Measurements from ENCODE around the gene SLC3A2. TPM values are rescaled to one million over a fixed set of nuclear protein-coding genes. Genes with fewer than 3 reads are reported as not detected.

SLC3A2 gene
- total and polyA plus RNA-seq, 2 of the 13 experiments (the other 11 are each of a cell fraction or from before 2014, with no cell fraction given), result 213 to 226 TPM

DNA sequence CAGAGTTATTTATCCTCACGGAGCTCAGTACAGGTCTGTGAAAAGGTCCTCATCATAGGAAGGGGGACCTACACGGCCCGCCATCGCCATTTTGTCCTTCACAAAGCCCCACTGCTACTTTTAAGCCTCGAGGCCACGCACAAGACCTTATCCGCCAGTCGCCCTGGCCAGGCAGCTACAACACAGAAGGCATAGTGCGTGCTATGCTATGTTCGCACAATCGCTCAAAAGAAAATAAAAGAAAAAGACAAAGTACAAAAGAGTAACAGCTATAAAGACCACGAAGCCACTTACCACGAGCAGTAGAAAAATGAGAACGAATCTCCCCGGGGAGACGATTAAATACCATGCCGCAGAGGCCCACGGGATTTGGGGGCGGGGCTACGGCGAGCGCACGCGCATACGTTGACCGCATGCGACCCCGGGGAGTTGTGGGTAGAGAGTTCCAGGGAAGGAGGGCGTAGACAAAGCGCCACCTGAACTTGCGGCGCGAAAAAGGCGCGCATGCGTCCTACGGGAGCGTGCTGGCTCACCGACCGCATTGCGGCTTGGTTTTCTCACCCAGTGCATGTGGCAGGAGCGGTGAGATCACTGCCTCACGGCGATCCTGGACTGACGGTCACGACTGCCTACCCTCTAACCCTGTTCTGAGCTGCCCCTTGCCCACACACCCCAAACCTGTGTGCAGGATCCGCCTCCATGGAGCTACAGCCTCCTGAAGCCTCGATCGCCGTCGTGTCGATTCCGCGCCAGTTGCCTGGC, 24.9 kb upstream of the SLC3A2 start (continued):
- TF ChIP-seq ASH2L (IDR thresholded peaks at IDR 0.05; ENCODE audit: insufficient read length, low read depth, low read length) (peak; percentile 76), TCF7 (IDR thresholded peaks at IDR 0.05; ENCODE audit: low read depth) (no peak), KDM6A (CRISPR knock-in tag; IDR thresholded peaks at IDR 0.05; ENCODE audit: low read depth) (0 out of 2 replicates have a peak, but pooled peaks have one; percentile 18), HMG20A (CRISPR knock-in tag; IDR thresholded peaks at IDR 0.05; ENCODE audit: borderline replicate concordance) (no peak), U2AF2 (IDR thresholded peaks at IDR 0.05; ENCODE audit: low read depth, low read length) (0 out of 2 replicates have a peak, but pooled peaks have one; percentile 67), KLF9 (CRISPR knock-in tag; IDR thresholded peaks at IDR 0.05; ENCODE audit: low read depth) (peak; percentile 71; the same call in 1 of the 2 replicates), SMC3 (IDR thresholded peaks at IDR 0.05; ENCODE audit: low read length) (no peak), NFIC (IDR thresholded peaks at IDR 0.05; ENCODE audit: low read length) (peak; percentile 37; the same call in 1 of the 2 replicates), ZNF230 (CRISPR knock-in tag; IDR thresholded peaks at IDR 0.05) (0 out of 2 replicates have a peak, but pooled peaks have one; percentile 35), STAT5B (CRISPR knock-in tag; IDR thresholded peaks at IDR 0.05) (no peak), U2AF1 (optimal IDR thresholded peaks at IDR 0.05; ENCODE audit: low read depth, low read length) (no peak), MED8 (CRISPR knock-in tag; IDR thresholded peaks at IDR 0.05; ENCODE audit: insufficient replicate concordance) (peak; percentile 70), ZNF256 (CRISPR knock-in tag; conservative IDR thresholded peaks at IDR 0.05) (peak; percentile 93), SALL2 (CRISPR knock-in tag; IDR thresholded peaks at IDR 0.05) (peak; percentile 99), ZNF383 (CRISPR knock-in tag; IDR thresholded peaks at IDR 0.05; ENCODE audit: borderline replicate concordance) (no peak), ZNF549 (CRISPR knock-in tag; IDR thresholded peaks at IDR 0.05) (no peak; the same call in 1 of the 2 replicates), ZNF292 (CRISPR knock-in tag; IDR thresholded peaks at IDR 0.05; ENCODE audit: borderline replicate concordance, low read depth) (peak; percentile 56; the same call in 1 of the 2 replicates), AKAP8 (CRISPR knock-in tag; IDR thresholded peaks at IDR 0.05) (no peak), POLR2A (IDR thresholded peaks at IDR 0.05; ENCODE audit: insufficient read depth in 1 of 2, low read depth in 2 of 2, low read length in 2 of 2) (peak; percentile 99 to 100)
- TF ChIP-seq, protein P1, sequence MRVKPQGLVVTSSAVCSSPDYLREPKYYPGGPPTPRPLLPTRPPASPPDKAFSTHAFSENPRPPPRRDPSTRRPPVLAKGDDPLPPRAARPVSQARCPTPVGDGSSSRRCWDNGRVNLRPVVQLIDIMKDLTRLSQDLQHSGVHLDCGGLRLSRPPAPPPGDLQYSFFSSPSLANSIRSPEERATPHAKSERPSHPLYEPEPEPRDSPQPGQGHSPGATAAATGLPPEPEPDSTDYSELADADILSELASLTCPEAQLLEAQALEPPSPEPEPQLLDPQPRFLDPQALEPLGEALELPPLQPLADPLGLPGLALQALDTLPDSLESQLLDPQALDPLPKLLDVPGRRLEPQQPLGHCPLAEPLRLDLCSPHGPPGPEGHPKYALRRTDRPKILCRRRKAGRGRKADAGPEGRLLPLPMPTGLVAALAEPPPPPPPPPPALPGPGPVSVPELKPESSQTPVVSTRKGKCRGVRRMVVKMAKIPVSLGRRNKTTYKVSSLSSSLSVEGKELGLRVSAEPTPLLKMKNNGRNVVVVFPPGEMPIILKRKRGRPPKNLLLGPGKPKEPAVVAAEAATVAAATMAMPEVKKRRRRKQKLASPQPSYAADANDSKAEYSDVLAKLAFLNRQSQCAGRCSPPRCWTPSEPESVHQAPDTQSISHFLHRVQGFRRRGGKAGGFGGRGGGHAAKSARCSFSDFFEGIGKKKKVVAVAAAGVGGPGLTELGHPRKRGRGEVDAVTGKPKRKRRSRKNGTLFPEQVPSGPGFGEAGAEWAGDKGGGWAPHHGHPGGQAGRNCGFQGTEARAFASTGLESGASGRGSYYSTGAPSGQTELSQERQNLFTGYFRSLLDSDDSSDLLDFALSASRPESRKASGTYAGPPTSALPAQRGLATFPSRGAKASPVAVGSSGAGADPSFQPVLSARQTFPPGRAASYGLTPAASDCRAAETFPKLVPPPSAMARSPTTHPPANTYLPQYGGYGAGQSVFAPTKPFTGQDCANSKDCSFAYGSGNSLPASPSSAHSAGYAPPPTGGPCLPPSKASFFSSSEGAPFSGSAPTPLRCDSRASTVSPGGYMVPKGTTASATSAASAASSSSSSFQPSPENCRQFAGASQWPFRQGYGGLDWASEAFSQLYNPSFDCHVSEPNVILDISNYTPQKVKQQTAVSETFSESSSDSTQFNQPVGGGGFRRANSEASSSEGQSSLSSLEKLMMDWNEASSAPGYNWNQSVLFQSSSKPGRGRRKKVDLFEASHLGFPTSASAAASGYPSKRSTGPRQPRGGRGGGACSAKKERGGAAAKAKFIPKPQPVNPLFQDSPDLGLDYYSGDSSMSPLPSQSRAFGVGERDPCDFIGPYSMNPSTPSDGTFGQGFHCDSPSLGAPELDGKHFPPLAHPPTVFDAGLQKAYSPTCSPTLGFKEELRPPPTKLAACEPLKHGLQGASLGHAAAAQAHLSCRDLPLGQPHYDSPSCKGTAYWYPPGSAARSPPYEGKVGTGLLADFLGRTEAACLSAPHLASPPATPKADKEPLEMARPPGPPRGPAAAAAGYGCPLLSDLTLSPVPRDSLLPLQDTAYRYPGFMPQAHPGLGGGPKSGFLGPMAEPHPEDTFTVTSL (CRISPR knock-in tag; IDR thresholded peaks at IDR 0.05; ENCODE audit: borderline replicate concordance), result peak; percentile 62; the same call in 1 of the 2 replicates
- TF ChIP-seq, protein P2, sequence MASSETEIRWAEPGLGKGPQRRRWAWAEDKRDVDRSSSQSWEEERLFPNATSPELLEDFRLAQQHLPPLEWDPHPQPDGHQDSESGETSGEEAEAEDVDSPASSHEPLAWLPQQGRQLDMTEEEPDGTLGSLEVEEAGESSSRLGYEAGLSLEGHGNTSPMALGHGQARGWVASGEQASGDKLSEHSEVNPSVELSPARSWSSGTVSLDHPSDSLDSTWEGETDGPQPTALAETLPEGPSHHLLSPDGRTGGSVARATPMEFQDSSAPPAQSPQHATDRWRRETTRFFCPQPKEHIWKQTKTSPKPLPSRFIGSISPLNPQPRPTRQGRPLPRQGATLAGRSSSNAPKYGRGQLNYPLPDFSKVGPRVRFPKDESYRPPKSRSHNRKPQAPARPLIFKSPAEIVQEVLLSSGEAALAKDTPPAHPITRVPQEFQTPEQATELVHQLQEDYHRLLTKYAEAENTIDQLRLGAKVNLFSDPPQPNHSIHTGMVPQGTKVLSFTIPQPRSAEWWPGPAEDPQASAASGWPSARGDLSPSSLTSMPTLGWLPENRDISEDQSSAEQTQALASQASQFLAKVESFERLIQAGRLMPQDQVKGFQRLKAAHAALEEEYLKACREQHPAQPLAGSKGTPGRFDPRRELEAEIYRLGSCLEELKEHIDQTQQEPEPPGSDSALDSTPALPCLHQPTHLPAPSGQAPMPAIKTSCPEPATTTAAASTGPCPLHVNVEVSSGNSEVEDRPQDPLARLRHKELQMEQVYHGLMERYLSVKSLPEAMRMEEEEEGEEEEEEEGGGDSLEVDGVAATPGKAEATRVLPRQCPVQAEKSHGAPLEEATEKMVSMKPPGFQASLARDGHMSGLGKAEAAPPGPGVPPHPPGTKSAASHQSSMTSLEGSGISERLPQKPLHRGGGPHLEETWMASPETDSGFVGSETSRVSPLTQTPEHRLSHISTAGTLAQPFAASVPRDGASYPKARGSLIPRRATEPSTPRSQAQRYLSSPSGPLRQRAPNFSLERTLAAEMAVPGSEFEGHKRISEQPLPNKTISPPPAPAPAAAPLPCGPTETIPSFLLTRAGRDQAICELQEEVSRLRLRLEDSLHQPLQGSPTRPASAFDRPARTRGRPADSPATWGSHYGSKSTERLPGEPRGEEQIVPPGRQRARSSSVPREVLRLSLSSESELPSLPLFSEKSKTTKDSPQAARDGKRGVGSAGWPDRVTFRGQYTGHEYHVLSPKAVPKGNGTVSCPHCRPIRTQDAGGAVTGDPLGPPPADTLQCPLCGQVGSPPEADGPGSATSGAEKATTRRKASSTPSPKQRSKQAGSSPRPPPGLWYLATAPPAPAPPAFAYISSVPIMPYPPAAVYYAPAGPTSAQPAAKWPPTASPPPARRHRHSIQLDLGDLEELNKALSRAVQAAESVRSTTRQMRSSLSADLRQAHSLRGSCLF (CRISPR knock-in tag; IDR thresholded peaks at IDR 0.05; ENCODE audit: borderline replicate concordance), result no peak; the same call in 1 of the 2 replicates
